ENCODE results near the gene AZU1. TPM values are rescaled to one million over a fixed set of nuclear protein-coding genes. Genes with fewer than 3 reads are reported as not detected.
"Not testable (repeated sequence)": the region's sequence is repeated elsewhere in the genome, so short reads cannot be mapped to it uniquely, and the experiment has no call there.

Gene AZU1
- total and polyA plus RNA-seq, 8 donors = 0.53 to 1.5 (median 0.77) TPM; not detected in 4

DNA sequence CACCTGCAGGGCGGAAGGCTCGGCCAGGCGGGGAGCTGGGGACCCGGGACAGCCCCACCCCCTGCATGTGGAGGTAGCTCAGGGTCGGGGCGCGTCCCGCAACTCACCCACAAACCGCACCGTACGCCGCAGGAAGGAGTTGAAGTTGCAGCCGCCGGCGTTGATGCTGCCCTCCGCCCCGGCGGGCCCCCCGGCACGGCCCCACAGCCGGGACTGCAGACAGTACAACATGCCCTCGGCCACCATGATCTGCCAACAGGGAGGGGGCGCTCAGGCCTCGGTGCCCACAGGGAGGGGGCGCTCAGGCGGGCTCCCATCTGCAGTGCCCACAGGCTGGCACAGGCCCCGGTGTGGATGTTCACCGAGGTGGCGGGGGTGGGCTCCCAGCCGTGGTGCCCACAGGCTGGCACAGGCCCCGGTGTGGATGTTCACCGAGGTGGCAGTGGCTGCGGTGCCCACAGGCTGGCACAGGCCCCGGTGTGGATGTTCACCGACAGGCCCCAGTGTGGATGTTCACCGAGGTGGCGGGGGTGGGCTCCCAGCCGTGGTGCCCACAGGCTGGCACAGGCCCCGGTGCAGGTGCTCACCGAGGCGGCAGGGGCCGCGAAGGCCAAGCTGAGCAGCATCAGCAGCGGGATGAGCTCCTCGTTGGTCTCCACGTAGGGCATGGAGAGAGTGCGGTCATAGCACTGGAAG, 12.4 kb upstream of the AZU1 start:
- 89 to 93% (median 92%) methylated on average over 8 to 47 of the region's 47 CpGs for WGBS, 5 donors
- intact Hi-C loops (cut with DNase I; ENCODE audit: low total_unique reads) = no loop called here

DNA sequence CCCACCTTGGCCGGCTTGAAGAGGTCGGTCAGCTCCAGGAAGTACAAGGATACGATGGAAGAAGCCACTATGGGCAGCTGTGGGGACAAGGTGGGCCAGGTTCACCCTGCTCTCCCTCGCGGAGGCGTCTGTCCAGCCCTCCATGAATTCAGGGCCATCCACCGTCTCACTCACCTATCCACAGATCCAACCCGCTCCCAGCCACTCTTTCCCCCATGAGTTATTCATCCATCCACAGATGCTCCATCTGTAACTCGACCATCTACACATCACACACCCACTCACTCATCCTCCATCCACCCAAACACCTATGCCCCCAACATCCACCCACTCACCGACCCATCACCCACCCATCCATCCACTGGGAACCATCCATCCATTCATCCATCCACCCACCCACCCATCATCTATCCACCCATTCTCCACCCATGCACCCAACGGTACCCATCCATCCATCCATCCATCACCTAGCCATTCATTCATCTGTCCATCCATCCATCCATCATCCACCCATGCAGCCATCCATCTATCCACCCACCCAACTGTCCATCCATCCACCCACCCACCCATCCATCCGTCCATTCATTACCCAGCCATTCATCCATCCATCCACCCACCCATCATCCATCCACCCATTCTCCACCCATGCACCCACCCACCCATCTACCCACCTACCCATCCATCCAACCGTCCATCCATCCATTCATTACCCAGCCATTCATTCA, 11.7 kb upstream of the AZU1 start:
- WGBS, 5 donors = 90 to 98% (median 96%) methylated on average over 13 of the region's 13 CpGs
- Histone ChIP-seq H3K27me3 (peaks cover 0 to 2% (median under 1%) of the 10 kb centered on the region in 3 donors), H3K4me1 (no peaks in the 10 kb centered on the region), H3K36me3 (peaks cover 18 to 29% (median 26%) of the 10 kb centered on the region in 4 donors), H3K27ac (no peak overlapping the region), H3K4me3 (no peak overlapping the region), H3K9me3 (no peaks in the 10 kb centered on the region)
- TF ChIP-seq POLR2AphosphoS5 (IDR thresholded peaks at IDR 0.05) (no peak), EP300 (IDR thresholded peaks at IDR 0.05) (no peak), CTCF (IDR thresholded peaks at IDR 0.05) (no peak), POLR2A (IDR thresholded peaks at IDR 0.05) (no peak)
- DNase-seq = no peak
- intact Hi-C loops (cut with DNase I; ENCODE audit: low total_unique reads) = no loop called here

More for the DNA sequence above, 12.4 kb upstream of the AZU1 start:
- Histone ChIP-seq H3K4me3 (no peak overlapping the region), H3K27ac (no peak overlapping the region), H3K36me3 (peaks cover 26 to 36% (median 33%) of the 10 kb centered on the region in 4 donors), H3K4me1 (no peaks in the 10 kb centered on the region), H3K9me3 (no peaks in the 10 kb centered on the region), H3K27me3 (no peaks in the 10 kb centered on the region)
- DNase-seq = no peak
- no peak for TF ChIP-seq CTCF (IDR thresholded peaks at IDR 0.05)
- TF ChIP-seq POLR2AphosphoS5 (IDR thresholded peaks at IDR 0.05) = no peak
- no peak for TF ChIP-seq EP300 (IDR thresholded peaks at IDR 0.05)
- TF ChIP-seq POLR2A (IDR thresholded peaks at IDR 0.05) = no peak

DNA sequence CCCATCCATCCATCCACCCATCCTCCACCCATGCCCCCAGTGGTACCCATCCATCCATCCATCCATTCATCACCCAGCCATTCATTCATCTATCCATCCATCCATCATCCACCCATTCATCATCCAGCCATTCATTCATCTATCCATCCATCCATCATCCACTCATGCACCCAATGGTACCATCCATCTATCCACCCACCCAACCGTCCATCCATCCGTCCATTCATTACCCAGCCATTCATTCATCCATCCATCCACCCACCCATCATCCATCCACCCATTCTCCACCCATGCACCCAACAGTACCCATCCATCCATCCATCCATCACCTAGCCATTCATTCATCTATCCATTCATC, 11.2 kb upstream of the AZU1 start:
- no peak overlapping the region for H3K4me3 ChIP-seq
- DNase-seq = no peak
- H3K36me3 ChIP-seq = peaks cover 14 to 23% (median 21%) of the 10 kb centered on the region in 4 donors
- H3K27ac ChIP-seq = no peak overlapping the region
- peaks cover 4 to 5% (median 4%) of the 10 kb centered on the region in 4 donors for H3K4me1 ChIP-seq
- WGBS, 5 donors = 85 to 100% (median 93%) methylated on average over 2 of the region's 2 CpGs
- H3K9me3 ChIP-seq = no peaks in the 10 kb centered on the region
- intact Hi-C loops (cut with DNase I; ENCODE audit: low total_unique reads) = no loop called here
- TF ChIP-seq POLR2AphosphoS5 (IDR thresholded peaks at IDR 0.05) (no peak), POLR2A (IDR thresholded peaks at IDR 0.05) (no peak), CTCF (IDR thresholded peaks at IDR 0.05) (no peak), EP300 (IDR thresholded peaks at IDR 0.05) (no peak)
- peaks cover 0 to 7% (median 6%) of the 10 kb centered on the region in 3 donors for H3K27me3 ChIP-seq

- H3K27ac ChIP-seq; DNase-seq; H3K36me3 ChIP-seq; H3K9me3 ChIP-seq; H3K4me3 ChIP-seq; intact Hi-C loops (cut with DNase I; ENCODE audit: low total_unique reads): not testable (repeated sequence)
- Histone ChIP-seq H3K27me3 (peaks cover 13 to 38% (median 31%) of the 10 kb centered on the region in 3 donors), H3K4me1 (peaks cover 14 to 25% (median 22%) of the 10 kb centered on the region in 4 donors)
- 86 to 98% (median 93%) methylated on average over 5 of the region's 5 CpGs for WGBS, 5 donors
Measured at GRCh38 chr19:820212-820611, 7.4 kb upstream of the AZU1 start.

All from stomach (tissue), 9 donors.